ENCODE results near the gene UBR4.

- TF ChIP-seq CTCF (IDR thresholded peaks at IDR 0.05) (peak in 1 of 4 donors; percentile 13), POLR2A (IDR thresholded peaks at IDR 0.05) (peak; percentile 40)
Observed at GRCh38 chr1:19067182-19067911, 142.7 kb downstream of the UBR4 start.
